Panc1 (cell line): ENCODE measurements around the gene UCK1.

Source experiments
- POLR2AphosphoS5 ChIP-seq: IDR thresholded peaks from 2 replicates; pipeline ENCODE4 v1.6.1; 2012; ENCODE audit warnings: mild to moderate bottlenecking, low read depth, low read length, moderate library complexity
- TF ChIP-seq, protein P1 (sequence below): fragments of 450-650 bp; IDR thresholded peaks from 2 replicates; pipeline ENCODE4 v1.5.1; 2017; ENCODE audit warnings: mild to moderate bottlenecking
- TF ChIP-seq, protein P2 (sequence below), 2 experiments: IDR thresholded peaks; 2 replicates each; pipeline ENCODE4 v1.6.1; 2011 to 2012; ENCODE audit warnings: low read depth in 2 of 2, control low read depth in 1 of 2, low read length in 1 of 2, mild to moderate bottlenecking in 1 of 2, moderate library complexity in 1 of 2; ENCODE audit not compliant: insufficient read depth in 1 of 2

DNA sequence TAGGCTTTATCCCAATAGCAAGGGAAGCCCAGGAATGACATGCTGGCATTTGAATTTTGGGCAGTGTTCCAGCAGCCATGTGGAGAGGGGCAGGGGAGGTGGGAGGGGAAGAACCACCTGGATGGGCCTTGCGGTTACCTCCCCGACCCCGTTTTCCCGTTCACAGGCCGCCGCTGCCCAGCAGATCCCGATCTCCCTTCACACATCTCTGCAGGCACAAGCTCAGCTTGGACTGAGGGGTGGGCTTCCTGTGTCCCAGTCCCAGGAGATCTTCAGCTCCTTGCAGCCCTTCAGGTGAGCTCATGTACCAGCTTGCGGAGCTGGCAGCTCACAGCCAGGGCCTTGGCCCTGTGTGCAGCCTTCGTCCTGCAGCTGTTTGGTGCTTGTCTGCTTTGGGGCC lies 44.1 kb downstream of the UCK1 start:
- TF ChIP-seq, protein P1, sequence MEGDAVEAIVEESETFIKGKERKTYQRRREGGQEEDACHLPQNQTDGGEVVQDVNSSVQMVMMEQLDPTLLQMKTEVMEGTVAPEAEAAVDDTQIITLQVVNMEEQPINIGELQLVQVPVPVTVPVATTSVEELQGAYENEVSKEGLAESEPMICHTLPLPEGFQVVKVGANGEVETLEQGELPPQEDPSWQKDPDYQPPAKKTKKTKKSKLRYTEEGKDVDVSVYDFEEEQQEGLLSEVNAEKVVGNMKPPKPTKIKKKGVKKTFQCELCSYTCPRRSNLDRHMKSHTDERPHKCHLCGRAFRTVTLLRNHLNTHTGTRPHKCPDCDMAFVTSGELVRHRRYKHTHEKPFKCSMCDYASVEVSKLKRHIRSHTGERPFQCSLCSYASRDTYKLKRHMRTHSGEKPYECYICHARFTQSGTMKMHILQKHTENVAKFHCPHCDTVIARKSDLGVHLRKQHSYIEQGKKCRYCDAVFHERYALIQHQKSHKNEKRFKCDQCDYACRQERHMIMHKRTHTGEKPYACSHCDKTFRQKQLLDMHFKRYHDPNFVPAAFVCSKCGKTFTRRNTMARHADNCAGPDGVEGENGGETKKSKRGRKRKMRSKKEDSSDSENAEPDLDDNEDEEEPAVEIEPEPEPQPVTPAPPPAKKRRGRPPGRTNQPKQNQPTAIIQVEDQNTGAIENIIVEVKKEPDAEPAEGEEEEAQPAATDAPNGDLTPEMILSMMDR, result no peak
- TF ChIP-seq POLR2AphosphoS5, result no peak
- TF ChIP-seq, protein P2, sequence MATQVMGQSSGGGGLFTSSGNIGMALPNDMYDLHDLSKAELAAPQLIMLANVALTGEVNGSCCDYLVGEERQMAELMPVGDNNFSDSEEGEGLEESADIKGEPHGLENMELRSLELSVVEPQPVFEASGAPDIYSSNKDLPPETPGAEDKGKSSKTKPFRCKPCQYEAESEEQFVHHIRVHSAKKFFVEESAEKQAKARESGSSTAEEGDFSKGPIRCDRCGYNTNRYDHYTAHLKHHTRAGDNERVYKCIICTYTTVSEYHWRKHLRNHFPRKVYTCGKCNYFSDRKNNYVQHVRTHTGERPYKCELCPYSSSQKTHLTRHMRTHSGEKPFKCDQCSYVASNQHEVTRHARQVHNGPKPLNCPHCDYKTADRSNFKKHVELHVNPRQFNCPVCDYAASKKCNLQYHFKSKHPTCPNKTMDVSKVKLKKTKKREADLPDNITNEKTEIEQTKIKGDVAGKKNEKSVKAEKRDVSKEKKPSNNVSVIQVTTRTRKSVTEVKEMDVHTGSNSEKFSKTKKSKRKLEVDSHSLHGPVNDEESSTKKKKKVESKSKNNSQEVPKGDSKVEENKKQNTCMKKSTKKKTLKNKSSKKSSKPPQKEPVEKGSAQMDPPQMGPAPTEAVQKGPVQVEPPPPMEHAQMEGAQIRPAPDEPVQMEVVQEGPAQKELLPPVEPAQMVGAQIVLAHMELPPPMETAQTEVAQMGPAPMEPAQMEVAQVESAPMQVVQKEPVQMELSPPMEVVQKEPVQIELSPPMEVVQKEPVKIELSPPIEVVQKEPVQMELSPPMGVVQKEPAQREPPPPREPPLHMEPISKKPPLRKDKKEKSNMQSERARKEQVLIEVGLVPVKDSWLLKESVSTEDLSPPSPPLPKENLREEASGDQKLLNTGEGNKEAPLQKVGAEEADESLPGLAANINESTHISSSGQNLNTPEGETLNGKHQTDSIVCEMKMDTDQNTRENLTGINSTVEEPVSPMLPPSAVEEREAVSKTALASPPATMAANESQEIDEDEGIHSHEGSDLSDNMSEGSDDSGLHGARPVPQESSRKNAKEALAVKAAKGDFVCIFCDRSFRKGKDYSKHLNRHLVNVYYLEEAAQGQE (IDR thresholded peaks at IDR 0.05; ENCODE audit: insufficient read depth in 1 of 2, low read depth in 2 of 2, low read length in 1 of 2), result no peak
